IMR-90 (cell line): ENCODE data around the gene SPATA31D4.

Source experiments
- MXI1 ChIP-seq: IDR thresholded peaks from 2 replicates; pipeline ENCODE4 v1.6.1; 2012; ENCODE audit warnings: low read depth, mild to moderate bottlenecking, low read length, moderate library complexity, borderline replicate concordance
- POLR2A ChIP-seq: IDR thresholded peaks from 2 replicates; pipeline ENCODE4 v1.6.1; 2012; ENCODE audit warnings: mild to moderate bottlenecking, low read depth, low read length
- RCOR1 ChIP-seq: IDR thresholded peaks from 2 replicates; pipeline ENCODE4 v1.6.1; 2012; ENCODE audit warnings: mild to moderate bottlenecking, low read length, improper control_type of control experiment; ENCODE audit not compliant: insufficient replicate concordance
- RFX5 ChIP-seq: IDR thresholded peaks from 2 replicates; pipeline ENCODE4 v1.8.0; 2012; ENCODE audit warnings: low read depth, mild to moderate bottlenecking, low read length, moderate library complexity
- TF ChIP-seq, protein P1 (sequence below): conservative IDR thresholded peaks from 2 replicates; pipeline ENCODE4 v1.5.1; 2012; ENCODE audit warnings: mild to moderate bottlenecking, low read depth, low read length, improper control_type of control experiment
- TF ChIP-seq, protein P2 (sequence below): fragments of 150-350 bp; IDR thresholded peaks from 2 replicates; pipeline ENCODE4 v1.6.1; 2017; ENCODE audit warnings: mild to moderate bottlenecking, antibody characterized with exemption, low read length, low read depth
- TF ChIP-seq, protein P3 (sequence below): fragments of 150-350 bp; IDR thresholded peaks from 2 replicates; pipeline ENCODE4 v1.6.1; 2016; ENCODE audit warnings: low read depth, mild to moderate bottlenecking, low read length, moderate library complexity, borderline replicate concordance

DNA sequence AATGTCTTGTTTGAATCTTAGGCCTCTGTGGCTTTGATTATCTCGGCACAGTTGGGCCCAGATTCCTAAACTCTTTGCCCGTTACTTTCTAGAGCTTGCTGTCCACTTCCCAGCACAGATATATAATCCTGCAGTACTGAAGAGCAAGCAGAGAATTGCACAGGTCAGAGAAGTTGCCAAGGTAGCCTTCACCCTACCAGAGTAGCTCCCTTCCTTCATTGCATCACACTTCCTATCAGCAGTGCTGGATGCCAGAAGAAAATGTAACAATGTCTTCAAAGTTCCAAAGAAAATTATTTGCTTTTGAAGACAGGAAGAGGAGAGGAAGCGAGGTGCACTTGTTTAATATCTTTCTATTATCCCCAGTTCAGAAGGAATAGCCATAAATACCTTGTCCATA is 38.1 kb upstream of the SPATA31D4 start:
- TF ChIP-seq, protein P1, sequence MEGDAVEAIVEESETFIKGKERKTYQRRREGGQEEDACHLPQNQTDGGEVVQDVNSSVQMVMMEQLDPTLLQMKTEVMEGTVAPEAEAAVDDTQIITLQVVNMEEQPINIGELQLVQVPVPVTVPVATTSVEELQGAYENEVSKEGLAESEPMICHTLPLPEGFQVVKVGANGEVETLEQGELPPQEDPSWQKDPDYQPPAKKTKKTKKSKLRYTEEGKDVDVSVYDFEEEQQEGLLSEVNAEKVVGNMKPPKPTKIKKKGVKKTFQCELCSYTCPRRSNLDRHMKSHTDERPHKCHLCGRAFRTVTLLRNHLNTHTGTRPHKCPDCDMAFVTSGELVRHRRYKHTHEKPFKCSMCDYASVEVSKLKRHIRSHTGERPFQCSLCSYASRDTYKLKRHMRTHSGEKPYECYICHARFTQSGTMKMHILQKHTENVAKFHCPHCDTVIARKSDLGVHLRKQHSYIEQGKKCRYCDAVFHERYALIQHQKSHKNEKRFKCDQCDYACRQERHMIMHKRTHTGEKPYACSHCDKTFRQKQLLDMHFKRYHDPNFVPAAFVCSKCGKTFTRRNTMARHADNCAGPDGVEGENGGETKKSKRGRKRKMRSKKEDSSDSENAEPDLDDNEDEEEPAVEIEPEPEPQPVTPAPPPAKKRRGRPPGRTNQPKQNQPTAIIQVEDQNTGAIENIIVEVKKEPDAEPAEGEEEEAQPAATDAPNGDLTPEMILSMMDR, result no peak
- TF ChIP-seq, protein P2, sequence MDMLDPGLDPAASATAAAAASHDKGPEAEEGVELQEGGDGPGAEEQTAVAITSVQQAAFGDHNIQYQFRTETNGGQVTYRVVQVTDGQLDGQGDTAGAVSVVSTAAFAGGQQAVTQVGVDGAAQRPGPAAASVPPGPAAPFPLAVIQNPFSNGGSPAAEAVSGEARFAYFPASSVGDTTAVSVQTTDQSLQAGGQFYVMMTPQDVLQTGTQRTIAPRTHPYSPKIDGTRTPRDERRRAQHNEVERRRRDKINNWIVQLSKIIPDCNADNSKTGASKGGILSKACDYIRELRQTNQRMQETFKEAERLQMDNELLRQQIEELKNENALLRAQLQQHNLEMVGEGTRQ, result no peak
- no peak for TF ChIP-seq RFX5
- no peak for TF ChIP-seq RCOR1
- TF ChIP-seq POLR2A, result no peak
- TF ChIP-seq, protein P3, sequence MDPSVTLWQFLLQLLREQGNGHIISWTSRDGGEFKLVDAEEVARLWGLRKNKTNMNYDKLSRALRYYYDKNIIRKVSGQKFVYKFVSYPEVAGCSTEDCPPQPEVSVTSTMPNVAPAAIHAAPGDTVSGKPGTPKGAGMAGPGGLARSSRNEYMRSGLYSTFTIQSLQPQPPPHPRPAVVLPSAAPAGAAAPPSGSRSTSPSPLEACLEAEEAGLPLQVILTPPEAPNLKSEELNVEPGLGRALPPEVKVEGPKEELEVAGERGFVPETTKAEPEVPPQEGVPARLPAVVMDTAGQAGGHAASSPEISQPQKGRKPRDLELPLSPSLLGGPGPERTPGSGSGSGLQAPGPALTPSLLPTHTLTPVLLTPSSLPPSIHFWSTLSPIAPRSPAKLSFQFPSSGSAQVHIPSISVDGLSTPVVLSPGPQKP, result no peak
- TF ChIP-seq MXI1, result no peak
